ENCODE results near the gene CCDC190.

The CCDC190 gene

DNA sequence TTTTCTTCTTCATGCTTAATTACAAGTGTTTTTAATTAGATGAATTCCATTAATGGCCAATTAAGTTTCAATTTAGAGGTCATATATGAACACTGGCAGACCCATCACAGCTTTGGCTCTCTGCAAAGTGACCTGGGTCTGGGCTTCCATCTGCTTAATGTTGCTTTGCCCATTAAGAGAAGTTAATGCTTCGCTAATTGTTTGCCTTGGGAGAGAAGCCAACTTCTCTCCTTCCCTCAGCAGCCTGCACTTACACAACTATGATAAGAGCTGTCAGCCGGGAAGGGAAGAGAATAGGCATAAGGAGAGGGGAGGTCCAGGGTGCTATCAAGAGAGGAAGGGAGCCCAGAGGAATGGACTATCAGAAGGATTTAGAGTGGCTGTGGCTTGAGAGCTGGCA, 29.0 kb upstream of the CCDC190 start:
- Histone ChIP-seq H3K79me2 (ENCODE audit: insufficient read depth, low read length) (no peaks in the 10 kb centered on the region), H3K4me1 (ENCODE audit: insufficient read depth, low read length) (no peaks in the 10 kb centered on the region), H3K4me3 (ENCODE audit: low read depth in 1 of 2, low read length in 2 of 2) (no peak overlapping the region), H3K27me3 (ENCODE audit: insufficient read depth, low read length, poor library complexity) (no peaks in the 10 kb centered on the region), H4K20me1 (ENCODE audit: insufficient read depth, low read length) (no peaks in the 10 kb centered on the region), H3K36me3 (ENCODE audit: insufficient read depth, low read length) (no peaks in the 10 kb centered on the region), H3K4me2 (ENCODE audit: insufficient read depth, low read length) (no peak overlapping the region), H2AFZ (ENCODE audit: low read depth, low read length) (no peak overlapping the region), H3K9ac (ENCODE audit: low read depth, low read length) (no peak overlapping the region), H3K27ac (ENCODE audit: low read length) (no peak overlapping the region), H3K9me3 (ENCODE audit: insufficient read depth, low read length, severe bottlenecking) (no peaks in the 10 kb centered on the region)
- DNase-seq (no peak), ATAC-seq (ENCODE audit: insufficient read depth, low read depth) (no peak)
- no peak for TF ChIP-seq EZH2 (IDR thresholded peaks at IDR 0.05; ENCODE audit: borderline replicate concordance, low read depth, low read length, severe bottlenecking)
- TF ChIP-seq, protein P1, sequence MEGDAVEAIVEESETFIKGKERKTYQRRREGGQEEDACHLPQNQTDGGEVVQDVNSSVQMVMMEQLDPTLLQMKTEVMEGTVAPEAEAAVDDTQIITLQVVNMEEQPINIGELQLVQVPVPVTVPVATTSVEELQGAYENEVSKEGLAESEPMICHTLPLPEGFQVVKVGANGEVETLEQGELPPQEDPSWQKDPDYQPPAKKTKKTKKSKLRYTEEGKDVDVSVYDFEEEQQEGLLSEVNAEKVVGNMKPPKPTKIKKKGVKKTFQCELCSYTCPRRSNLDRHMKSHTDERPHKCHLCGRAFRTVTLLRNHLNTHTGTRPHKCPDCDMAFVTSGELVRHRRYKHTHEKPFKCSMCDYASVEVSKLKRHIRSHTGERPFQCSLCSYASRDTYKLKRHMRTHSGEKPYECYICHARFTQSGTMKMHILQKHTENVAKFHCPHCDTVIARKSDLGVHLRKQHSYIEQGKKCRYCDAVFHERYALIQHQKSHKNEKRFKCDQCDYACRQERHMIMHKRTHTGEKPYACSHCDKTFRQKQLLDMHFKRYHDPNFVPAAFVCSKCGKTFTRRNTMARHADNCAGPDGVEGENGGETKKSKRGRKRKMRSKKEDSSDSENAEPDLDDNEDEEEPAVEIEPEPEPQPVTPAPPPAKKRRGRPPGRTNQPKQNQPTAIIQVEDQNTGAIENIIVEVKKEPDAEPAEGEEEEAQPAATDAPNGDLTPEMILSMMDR (IDR thresholded peaks at IDR 0.05; ENCODE audit: borderline replicate concordance, extremely low read depth, low read length, poor library complexity, severe bottlenecking): no peak

DNA sequence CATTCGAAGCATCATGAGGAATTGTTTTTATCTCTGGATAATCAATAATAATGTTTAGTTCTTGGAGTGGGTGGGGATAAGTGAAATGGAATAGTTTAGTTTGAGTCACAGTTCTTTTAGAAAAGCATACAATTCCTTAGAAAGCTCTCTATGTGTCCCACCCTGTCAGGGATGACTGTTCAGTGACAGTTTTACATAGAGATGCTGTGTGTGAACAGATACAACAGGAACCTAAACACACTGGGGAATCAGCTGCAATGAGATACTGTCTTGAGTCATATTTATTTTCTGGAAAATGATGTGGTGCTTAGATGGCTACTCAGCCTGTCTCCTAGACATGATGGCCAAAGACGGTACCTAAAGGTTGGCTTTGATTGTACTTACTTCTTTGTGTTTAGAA, 25.7 kb upstream of the CCDC190 start:
- Histone ChIP-seq H3K27ac (ENCODE audit: low read length) (no peak overlapping the region), H3K36me3 (ENCODE audit: insufficient read depth, low read length) (no peaks in the 10 kb centered on the region), H2AFZ (ENCODE audit: low read depth, low read length) (no peak overlapping the region), H3K4me1 (ENCODE audit: insufficient read depth, low read length) (no peaks in the 10 kb centered on the region), H3K9me3 (ENCODE audit: insufficient read depth, low read length, severe bottlenecking) (no peaks in the 10 kb centered on the region), H3K4me2 (ENCODE audit: insufficient read depth, low read length) (no peak overlapping the region), H3K79me2 (ENCODE audit: insufficient read depth, low read length) (no peaks in the 10 kb centered on the region), H3K27me3 (ENCODE audit: insufficient read depth, low read length, poor library complexity) (peaks cover 5% of the 10 kb centered on the region), H3K9ac (ENCODE audit: low read depth, low read length) (no peak overlapping the region), H4K20me1 (ENCODE audit: insufficient read depth, low read length) (no peaks in the 10 kb centered on the region), H3K4me3 (ENCODE audit: low read depth in 1 of 2, low read length in 2 of 2) (no peak overlapping the region)
- DNase-seq (no peak), ATAC-seq (ENCODE audit: insufficient read depth, low read depth) (no peak)
- TF ChIP-seq, protein P1 (IDR thresholded peaks at IDR 0.05; ENCODE audit: borderline replicate concordance, extremely low read depth, low read length, poor library complexity, severe bottlenecking): no peak
- TF ChIP-seq EZH2 (IDR thresholded peaks at IDR 0.05; ENCODE audit: borderline replicate concordance, low read depth, low read length, severe bottlenecking): no peak

DNA sequence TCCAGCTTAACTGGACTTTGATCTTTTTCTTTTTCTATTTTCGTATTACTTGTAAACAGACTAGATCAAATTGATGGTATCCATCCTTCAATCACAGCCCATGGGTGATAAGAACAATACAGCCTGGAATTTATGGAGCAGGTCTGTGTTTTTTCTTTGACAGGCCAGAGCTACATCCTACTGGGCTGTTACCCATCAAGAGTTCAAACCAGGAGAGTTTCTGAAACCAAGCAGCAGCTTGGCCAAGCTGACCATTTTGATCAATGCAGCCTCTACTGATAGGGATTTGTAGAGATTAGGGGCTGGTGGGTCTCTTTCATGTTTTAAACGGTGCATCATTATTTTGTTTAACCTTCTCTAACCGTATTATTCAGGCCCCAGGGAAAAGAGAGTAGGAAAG, 24.3 kb upstream of the CCDC190 start:
- Histone ChIP-seq H3K79me2 (ENCODE audit: insufficient read depth, low read length) (no peaks in the 10 kb centered on the region), H3K4me2 (ENCODE audit: insufficient read depth, low read length) (no peak overlapping the region), H4K20me1 (ENCODE audit: insufficient read depth, low read length) (no peaks in the 10 kb centered on the region), H3K4me1 (ENCODE audit: insufficient read depth, low read length) (no peaks in the 10 kb centered on the region), H3K4me3 (ENCODE audit: low read depth in 1 of 2, low read length in 2 of 2) (no peak overlapping the region), H3K27me3 (ENCODE audit: insufficient read depth, low read length, poor library complexity) (peaks cover 11% of the 10 kb centered on the region), H3K36me3 (ENCODE audit: insufficient read depth, low read length) (no peaks in the 10 kb centered on the region), H3K27ac (ENCODE audit: low read length) (no peak overlapping the region), H3K9ac (ENCODE audit: low read depth, low read length) (no peak overlapping the region), H2AFZ (ENCODE audit: low read depth, low read length) (no peak overlapping the region), H3K9me3 (ENCODE audit: insufficient read depth, low read length, severe bottlenecking) (no peaks in the 10 kb centered on the region)
- ATAC-seq (ENCODE audit: insufficient read depth, low read depth) (no peak), DNase-seq (no peak)
- TF ChIP-seq EZH2 (IDR thresholded peaks at IDR 0.05; ENCODE audit: borderline replicate concordance, low read depth, low read length, severe bottlenecking): no peak
- TF ChIP-seq, protein P1 (IDR thresholded peaks at IDR 0.05; ENCODE audit: borderline replicate concordance, extremely low read depth, low read length, poor library complexity, severe bottlenecking): no peak

DNA sequence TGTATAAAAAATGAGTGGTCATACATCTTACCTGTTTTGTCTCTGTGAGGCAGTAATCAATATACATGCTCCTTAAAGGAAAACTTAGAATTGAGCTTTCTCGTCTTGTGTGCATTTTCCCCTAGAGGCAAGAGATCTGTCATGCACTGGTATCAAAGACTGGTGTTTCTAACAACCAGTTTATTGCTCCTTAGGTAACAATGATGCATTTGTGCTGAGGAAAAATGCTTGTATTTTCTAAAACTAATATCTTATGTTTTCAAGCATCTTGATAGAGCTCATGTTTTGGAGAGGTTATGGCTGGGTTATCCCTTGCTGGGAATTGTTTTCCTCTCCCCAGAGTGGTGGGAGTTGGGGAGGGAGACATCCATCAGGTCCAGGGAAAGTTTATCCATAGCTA, 23.9 kb upstream of the CCDC190 start:
- no peak overlapping the region for H3K9ac ChIP-seq (ENCODE audit: low read depth, low read length)
- H3K4me3 ChIP-seq (ENCODE audit: low read depth in 1 of 2, low read length in 2 of 2): no peak overlapping the region
- H2AFZ ChIP-seq (ENCODE audit: low read depth, low read length): no peak overlapping the region
- no peaks in the 10 kb centered on the region for H3K79me2 ChIP-seq (ENCODE audit: insufficient read depth, low read length)
- H3K36me3 ChIP-seq (ENCODE audit: insufficient read depth, low read length): no peaks in the 10 kb centered on the region
- no peaks in the 10 kb centered on the region for H4K20me1 ChIP-seq (ENCODE audit: insufficient read depth, low read length)
- no peak for TF ChIP-seq EZH2 (IDR thresholded peaks at IDR 0.05; ENCODE audit: borderline replicate concordance, low read depth, low read length, severe bottlenecking)
- TF ChIP-seq, protein P1 (IDR thresholded peaks at IDR 0.05; ENCODE audit: borderline replicate concordance, extremely low read depth, low read length, poor library complexity, severe bottlenecking): no peak
- H3K27me3 ChIP-seq (ENCODE audit: insufficient read depth, low read length, poor library complexity): peaks cover 11% of the 10 kb centered on the region
- DNase-seq (no peak), ATAC-seq (ENCODE audit: insufficient read depth, low read depth) (no peak)
- H3K4me2 ChIP-seq (ENCODE audit: insufficient read depth, low read length): no peak overlapping the region
- H3K9me3 ChIP-seq (ENCODE audit: insufficient read depth, low read length, severe bottlenecking): no peaks in the 10 kb centered on the region
- H3K4me1 ChIP-seq (ENCODE audit: insufficient read depth, low read length): no peaks in the 10 kb centered on the region
- H3K27ac ChIP-seq (ENCODE audit: low read length): no peak overlapping the region
